DND-41 (cell line): ENCODE data around the gene PDE1C.

Experiments used
- CTCF ChIP-seq: IDR thresholded peaks from 2 replicates; pipeline ENCODE4 v1.5.1; 2012; ENCODE audit warnings: borderline replicate concordance, low read length, moderate library complexity, mild to moderate bottlenecking; ENCODE audit not compliant: poor library complexity, severe bottlenecking; ENCODE audit errors: extremely low read depth
- EZH2 ChIP-seq: IDR thresholded peaks from 3 replicates; pipeline ENCODE4 v1.6.1; 2012; ENCODE audit warnings: borderline replicate concordance, low read depth, mild to moderate bottlenecking, moderate library complexity, low read length, inconsistent platforms; ENCODE audit not compliant: severe bottlenecking

GRCh38 chr7:32066441-32066840 is 3.8 kb downstream of the PDE1C start:
- TF ChIP-seq CTCF (no peak), EZH2 (no peak)
